HepG2 (cell line): ENCODE results near the gene EFCAB14. TPM values are rescaled to one million over a fixed set of nuclear protein-coding genes. Genes with fewer than 3 reads are reported as not detected.
A peak's percentile ranks its signal among the peaks of the same experiment; 100 is the strongest.

Experiments used
- HOXA5 ChIP-seq: sonication (generic); formaldehyde crosslinking; IDR thresholded peaks from 2 replicates; pipeline ENCODE4 v1.4.0; 2020; ENCODE audit warnings: missing genetic modification reagents
- KLF6 ChIP-seq: IDR thresholded peaks from 2 replicates; pipeline ENCODE4 v1.8.0; 2016; ENCODE audit warnings: missing biosample characterization, missing genetic modification reagents
- NPAS2 ChIP-seq: sonication (generic); formaldehyde crosslinking; IDR thresholded peaks from 2 replicates; pipeline ENCODE4 v1.8.0; 2022; ENCODE audit warnings: mild to moderate bottlenecking, missing genetic modification reagents, borderline replicate concordance
- ZFP36 ChIP-seq: fragments of 150-350 bp; IDR thresholded peaks from 2 replicates; pipeline ENCODE4 v1.6.1; 2018; ENCODE audit warnings: borderline replicate concordance, low read length, low read depth; ENCODE audit not compliant: partially characterized antibody
- ZNF556 ChIP-seq: sonication (generic); formaldehyde crosslinking; IDR thresholded peaks from 2 replicates; pipeline ENCODE4 v1.4.0; 2020; ENCODE audit warnings: mild to moderate bottlenecking, missing genetic modification reagents, borderline replicate concordance
- ZNF790 ChIP-seq: sonication (generic); formaldehyde crosslinking; IDR thresholded peaks from 2 replicates; pipeline ENCODE4 v1.8.0; 2022; ENCODE audit warnings: missing genetic modification reagents, mild to moderate bottlenecking, borderline replicate concordance
- polyA plus RNA-seq, 8 experiments: library from polyadenylated mRNA; depleted of rRNA in 3 of 8; stranded (reverse) in 7 of 8; unstranded in 1 of 8; fragments of >200 nt; fragmentation: Illumina TruSeq in 4 of 8; extraction: Trizol in 4 of 8; gene quantifications; 2 replicates each; pipeline versions ENCODE4 v1.2.1 to v1.2.3, GENCODE V29; 2011 to 2016; ENCODE audit warnings: low read depth in 4 of 8, missing spikeins in 1 of 8, mixed read lengths in 1 of 8; ENCODE audit not compliant: insufficient read depth in 1 of 8
- total RNA-seq, 5 experiments: library from RNA; depleted of rRNA; stranded (reverse); fragments of >200 nt; fragmentation: Illumina TruSeq; extraction: Trizol; gene quantifications; 2 replicates each; pipeline ENCODE4 v1.2.3, GENCODE V29; 2016; ENCODE audit warnings: low read depth in 1 of 5
- TF ChIP-seq, protein P1 (sequence below): sonication (generic); formaldehyde crosslinking; IDR thresholded peaks from 2 replicates; pipeline ENCODE4 v1.4.0; 2020; ENCODE audit warnings: missing genetic modification reagents, borderline replicate concordance
- TF ChIP-seq, protein P2 (sequence below): sonication (generic); formaldehyde crosslinking; IDR thresholded peaks from 2 replicates; pipeline ENCODE4 v1.5.1; 2020; ENCODE audit warnings: mild to moderate bottlenecking, moderate library complexity, missing genetic modification reagents
- TF ChIP-seq, protein P3 (sequence below): sonication (generic); formaldehyde crosslinking; IDR thresholded peaks from 2 replicates; pipeline ENCODE4 v1.4.0; 2020; ENCODE audit warnings: missing genetic modification reagents
- TF ChIP-seq, protein P4 (sequence below): sonication (generic); formaldehyde crosslinking; IDR thresholded peaks from 2 replicates; pipeline ENCODE4 v1.8.1; 2023; ENCODE audit warnings: mild to moderate bottlenecking, missing genetic modification reagents

Gene EFCAB14
- total and polyA plus RNA-seq, 2 of the 13 experiments (the other 11 are each of a cell fraction or from before 2014, with no cell fraction given): 13.4 to 17.9 TPM

DNA sequence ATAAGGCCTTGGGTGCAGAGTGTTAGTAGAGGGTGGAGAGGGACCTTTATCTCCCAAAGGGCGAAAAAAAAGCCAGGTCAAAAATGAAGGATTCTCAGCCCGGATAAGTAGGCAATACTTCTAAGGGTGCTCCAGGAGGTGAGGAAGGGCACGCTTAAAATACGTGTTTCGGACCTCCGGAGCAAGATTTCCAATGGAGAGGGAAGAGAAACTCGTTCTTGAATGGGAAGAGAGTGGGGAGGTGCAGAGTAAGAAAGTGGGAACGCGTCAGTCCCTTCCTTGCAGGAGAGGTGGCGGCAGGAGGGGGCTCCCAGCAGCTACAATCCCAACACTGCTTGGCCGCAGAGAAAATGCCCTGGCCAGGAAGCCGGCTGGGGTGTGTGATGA, 581 bp downstream of the EFCAB14 start (continued):
- TF ChIP-seq, protein P1, sequence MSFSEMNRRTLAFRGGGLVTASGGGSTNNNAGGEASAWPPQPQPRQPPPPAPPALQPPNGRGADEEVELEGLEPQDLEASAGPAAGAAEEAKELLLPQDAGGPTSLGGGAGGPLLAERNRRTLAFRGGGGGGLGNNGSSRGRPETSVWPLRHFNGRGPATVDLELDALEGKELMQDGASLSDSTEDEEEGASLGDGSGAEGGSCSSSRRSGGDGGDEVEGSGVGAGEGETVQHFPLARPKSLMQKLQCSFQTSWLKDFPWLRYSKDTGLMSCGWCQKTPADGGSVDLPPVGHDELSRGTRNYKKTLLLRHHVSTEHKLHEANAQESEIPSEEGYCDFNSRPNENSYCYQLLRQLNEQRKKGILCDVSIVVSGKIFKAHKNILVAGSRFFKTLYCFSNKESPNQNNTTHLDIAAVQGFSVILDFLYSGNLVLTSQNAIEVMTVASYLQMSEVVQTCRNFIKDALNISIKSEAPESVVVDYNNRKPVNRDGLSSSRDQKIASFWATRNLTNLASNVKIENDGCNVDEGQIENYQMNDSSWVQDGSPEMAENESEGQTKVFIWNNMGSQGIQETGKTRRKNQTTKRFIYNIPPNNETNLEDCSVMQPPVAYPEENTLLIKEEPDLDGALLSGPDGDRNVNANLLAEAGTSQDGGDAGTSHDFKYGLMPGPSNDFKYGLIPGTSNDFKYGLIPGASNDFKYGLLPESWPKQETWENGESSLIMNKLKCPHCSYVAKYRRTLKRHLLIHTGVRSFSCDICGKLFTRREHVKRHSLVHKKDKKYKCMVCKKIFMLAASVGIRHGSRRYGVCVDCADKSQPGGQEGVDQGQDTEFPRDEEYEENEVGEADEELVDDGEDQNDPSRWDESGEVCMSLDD (CRISPR knock-in tag): no peak
- TF ChIP-seq NPAS2 (CRISPR knock-in tag) (no peak), ZFP36 (no peak), KLF6 (CRISPR knock-in tag) (0 out of 2 replicates have a peak, but pooled peaks have one; percentile 2), ZNF790 (CRISPR knock-in tag) (0 out of 2 replicates have a peak, but pooled peaks have one; percentile 23), HOXA5 (CRISPR knock-in tag) (no peak), ZNF556 (CRISPR knock-in tag) (no peak)
- TF ChIP-seq, protein P2, sequence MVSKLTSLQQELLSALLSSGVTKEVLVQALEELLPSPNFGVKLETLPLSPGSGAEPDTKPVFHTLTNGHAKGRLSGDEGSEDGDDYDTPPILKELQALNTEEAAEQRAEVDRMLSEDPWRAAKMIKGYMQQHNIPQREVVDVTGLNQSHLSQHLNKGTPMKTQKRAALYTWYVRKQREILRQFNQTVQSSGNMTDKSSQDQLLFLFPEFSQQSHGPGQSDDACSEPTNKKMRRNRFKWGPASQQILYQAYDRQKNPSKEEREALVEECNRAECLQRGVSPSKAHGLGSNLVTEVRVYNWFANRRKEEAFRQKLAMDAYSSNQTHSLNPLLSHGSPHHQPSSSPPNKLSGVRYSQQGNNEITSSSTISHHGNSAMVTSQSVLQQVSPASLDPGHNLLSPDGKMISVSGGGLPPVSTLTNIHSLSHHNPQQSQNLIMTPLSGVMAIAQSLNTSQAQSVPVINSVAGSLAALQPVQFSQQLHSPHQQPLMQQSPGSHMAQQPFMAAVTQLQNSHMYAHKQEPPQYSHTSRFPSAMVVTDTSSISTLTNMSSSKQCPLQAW (CRISPR knock-in tag): 0 out of 2 replicates have a peak, but pooled peaks have one; percentile 52
- TF ChIP-seq, protein P3, sequence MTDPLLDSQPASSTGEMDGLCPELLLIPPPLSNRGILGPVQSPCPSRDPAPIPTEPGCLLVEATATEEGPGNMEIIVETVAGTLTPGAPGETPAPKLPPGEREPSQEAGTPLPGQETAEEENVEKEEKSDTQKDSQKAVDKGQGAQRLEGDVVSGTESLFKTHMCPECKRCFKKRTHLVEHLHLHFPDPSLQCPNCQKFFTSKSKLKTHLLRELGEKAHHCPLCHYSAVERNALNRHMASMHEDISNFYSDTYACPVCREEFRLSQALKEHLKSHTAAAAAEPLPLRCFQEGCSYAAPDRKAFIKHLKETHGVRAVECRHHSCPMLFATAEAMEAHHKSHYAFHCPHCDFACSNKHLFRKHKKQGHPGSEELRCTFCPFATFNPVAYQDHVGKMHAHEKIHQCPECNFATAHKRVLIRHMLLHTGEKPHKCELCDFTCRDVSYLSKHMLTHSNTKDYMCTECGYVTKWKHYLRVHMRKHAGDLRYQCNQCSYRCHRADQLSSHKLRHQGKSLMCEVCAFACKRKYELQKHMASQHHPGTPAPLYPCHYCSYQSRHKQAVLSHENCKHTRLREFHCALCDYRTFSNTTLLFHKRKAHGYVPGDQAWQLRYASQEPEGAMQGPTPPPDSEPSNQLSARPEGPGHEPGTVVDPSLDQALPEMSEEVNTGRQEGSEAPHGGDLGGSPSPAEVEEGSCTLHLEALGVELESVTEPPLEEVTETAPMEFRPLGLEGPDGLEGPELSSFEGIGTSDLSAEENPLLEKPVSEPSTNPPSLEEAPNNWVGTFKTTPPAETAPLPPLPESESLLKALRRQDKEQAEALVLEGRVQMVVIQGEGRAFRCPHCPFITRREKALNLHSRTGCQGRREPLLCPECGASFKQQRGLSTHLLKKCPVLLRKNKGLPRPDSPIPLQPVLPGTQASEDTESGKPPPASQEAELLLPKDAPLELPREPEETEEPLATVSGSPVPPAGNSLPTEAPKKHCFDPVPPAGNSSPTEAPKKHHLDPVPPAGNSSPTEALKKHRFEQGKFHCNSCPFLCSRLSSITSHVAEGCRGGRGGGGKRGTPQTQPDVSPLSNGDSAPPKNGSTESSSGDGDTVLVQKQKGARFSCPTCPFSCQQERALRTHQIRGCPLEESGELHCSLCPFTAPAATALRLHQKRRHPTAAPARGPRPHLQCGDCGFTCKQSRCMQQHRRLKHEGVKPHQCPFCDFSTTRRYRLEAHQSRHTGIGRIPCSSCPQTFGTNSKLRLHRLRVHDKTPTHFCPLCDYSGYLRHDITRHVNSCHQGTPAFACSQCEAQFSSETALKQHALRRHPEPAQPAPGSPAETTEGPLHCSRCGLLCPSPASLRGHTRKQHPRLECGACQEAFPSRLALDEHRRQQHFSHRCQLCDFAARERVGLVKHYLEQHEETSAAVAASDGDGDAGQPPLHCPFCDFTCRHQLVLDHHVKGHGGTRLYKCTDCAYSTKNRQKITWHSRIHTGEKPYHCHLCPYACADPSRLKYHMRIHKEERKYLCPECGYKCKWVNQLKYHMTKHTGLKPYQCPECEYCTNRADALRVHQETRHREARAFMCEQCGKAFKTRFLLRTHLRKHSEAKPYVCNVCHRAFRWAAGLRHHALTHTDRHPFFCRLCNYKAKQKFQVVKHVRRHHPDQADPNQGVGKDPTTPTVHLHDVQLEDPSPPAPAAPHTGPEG (CRISPR knock-in tag): no peak
- TF ChIP-seq, protein P4, sequence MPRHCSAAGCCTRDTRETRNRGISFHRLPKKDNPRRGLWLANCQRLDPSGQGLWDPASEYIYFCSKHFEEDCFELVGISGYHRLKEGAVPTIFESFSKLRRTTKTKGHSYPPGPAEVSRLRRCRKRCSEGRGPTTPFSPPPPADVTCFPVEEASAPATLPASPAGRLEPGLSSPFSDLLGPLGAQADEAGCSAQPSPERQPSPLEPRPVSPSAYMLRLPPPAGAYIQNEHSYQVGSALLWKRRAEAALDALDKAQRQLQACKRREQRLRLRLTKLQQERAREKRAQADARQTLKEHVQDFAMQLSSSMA (CRISPR knock-in tag): 0 out of 2 replicates have a peak, but pooled peaks have one; percentile 24
